SH-SY5Y (cell line): Measurements from ENCODE around the gene POLN.

Experiments
- GATA2 ChIP-seq: IDR thresholded peaks from 2 replicates; pipeline ENCODE4 v1.6.1; 2011; ENCODE audit warnings: mild to moderate bottlenecking, low read depth, low read length
- GATA3 ChIP-seq: IDR thresholded peaks from 2 replicates; pipeline ENCODE4 v1.6.1; 2011; ENCODE audit warnings: low read depth, mild to moderate bottlenecking, low read length, moderate library complexity

- TF ChIP-seq GATA3 (no peak), GATA2 (no peak)
Measured at GRCh38 chr4:2070421-2071251, 171.3 kb downstream of the POLN start.
